Fibroblast of villous mesenchyme (primary cell): ENCODE measurements around the gene ARCN1. TPM values are rescaled to one million over a fixed set of nuclear protein-coding genes. Genes with fewer than 3 reads are reported as not detected.

Experiments
- DNase-seq: peaks from one replicate; pipeline ENCODE4 v3.0.0-alpha.2; 2010; ENCODE audit warnings: low read depth
- H3K4me3 ChIP-seq: 2 replicates; pipeline ENCODE4 v1.5.1; 2011; ENCODE audit warnings: low read depth, mild to moderate bottlenecking, low read length
- total RNA-seq: library from RNA; depleted of rRNA; stranded (reverse); fragments of >200 nt; gene quantifications from 2 replicates; pipeline ENCODE4 v1.2.3, GENCODE V29; 2012
- TF ChIP-seq, protein P1 (sequence below): IDR thresholded peaks from 2 replicates; pipeline ENCODE4 v1.5.1; 2012; ENCODE audit warnings: low read depth, mild to moderate bottlenecking, low read length; ENCODE audit not compliant: insufficient read depth

ARCN1 gene
- total RNA-seq, 1 donor: 248 TPM

GRCh38 chr11:118639899-118640298, 67.7 kb downstream of the ARCN1 start:
- TF ChIP-seq, protein P1, sequence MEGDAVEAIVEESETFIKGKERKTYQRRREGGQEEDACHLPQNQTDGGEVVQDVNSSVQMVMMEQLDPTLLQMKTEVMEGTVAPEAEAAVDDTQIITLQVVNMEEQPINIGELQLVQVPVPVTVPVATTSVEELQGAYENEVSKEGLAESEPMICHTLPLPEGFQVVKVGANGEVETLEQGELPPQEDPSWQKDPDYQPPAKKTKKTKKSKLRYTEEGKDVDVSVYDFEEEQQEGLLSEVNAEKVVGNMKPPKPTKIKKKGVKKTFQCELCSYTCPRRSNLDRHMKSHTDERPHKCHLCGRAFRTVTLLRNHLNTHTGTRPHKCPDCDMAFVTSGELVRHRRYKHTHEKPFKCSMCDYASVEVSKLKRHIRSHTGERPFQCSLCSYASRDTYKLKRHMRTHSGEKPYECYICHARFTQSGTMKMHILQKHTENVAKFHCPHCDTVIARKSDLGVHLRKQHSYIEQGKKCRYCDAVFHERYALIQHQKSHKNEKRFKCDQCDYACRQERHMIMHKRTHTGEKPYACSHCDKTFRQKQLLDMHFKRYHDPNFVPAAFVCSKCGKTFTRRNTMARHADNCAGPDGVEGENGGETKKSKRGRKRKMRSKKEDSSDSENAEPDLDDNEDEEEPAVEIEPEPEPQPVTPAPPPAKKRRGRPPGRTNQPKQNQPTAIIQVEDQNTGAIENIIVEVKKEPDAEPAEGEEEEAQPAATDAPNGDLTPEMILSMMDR: no peak
- no peak overlapping the region for H3K4me3 ChIP-seq
- DNase-seq: no peak

DNA sequence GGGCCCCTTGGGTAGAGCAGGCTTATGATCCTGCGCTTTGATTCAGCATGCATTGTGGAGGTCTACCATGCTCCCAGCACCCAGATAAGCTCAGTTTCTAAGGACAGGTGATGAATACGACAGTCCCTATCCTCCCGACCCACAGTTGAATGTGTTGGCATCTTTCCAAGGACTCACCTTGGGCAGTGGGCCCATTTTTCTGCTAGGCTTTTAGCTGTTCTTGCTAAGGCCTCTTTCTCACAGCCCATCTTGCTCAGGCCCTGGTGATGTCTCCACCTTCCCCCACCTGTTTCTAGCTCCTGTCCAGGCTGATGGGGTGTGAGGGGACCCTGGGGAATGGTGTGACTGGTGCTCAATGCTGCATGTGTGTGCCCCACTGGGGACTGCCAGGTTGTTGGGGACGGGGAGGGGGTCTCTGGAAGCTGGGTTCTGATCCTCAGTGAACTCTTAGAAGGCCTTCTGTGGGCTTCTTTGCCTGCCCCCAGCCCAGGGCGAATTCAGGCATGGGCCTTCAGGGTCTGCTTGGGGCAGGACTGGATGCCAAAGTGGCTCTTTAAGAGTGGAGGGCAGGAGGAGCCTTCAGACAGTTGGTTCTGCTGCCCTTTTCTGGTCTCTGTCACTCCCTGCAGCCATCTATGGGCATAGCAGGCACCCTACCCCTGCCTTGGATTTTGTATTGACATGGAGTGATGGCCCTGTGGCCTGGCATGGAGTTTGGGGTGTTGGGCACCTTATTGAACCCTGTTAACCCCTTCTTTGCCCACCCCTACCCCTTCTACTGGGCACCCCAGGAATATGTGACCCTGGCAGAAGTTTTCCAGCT, 68.3 kb downstream of the ARCN1 start:
- TF ChIP-seq, protein P1: peak; percentile 21
- DNase-seq: no peak
- no peak overlapping the region for H3K4me3 ChIP-seq

- no peak overlapping the region for H3K4me3 ChIP-seq
- no peak for DNase-seq
- TF ChIP-seq, protein P1: no peak
Observed at GRCh38 chr11:118641397-118642019, 69.3 kb downstream of the ARCN1 start.

DNA sequence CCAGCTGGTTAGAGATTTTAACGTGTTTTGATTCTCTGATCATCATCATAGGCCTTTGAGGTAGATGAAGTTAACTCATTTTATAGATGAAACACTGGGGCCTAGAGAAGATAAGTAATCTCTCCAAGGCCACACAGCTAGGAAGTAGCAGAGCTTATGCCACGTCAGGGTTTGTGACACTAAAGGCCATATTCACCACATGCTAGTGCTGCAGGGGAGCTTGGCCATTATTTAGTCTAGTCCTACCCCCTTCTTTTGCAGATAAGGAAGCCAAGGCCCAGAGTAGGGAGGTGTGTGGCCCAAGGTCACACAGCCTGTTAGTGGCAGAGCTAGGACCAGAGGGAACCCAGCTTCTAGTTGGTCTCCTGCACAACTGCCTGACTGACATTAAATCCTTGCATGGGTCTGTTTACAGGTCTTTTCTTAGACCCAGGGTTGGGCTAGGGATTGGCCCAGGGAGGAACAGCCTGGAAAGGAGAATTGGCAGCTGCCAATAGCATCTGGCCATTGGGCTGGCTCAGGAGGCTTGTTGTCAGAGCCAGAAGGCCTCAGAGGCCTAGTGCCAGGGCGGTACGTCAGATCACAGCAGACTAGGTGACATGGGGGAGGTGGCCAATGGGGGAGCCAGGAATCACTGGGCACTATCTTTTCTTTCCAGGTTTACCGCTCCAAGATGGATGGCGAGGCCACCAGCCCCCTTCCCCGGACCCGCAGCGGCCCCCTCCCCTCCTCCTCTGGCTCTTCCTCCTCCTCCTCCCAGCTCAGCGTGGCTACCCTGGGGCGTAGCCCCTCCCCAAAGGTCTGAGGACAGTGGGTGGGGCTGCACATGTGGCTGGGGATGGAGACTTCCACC, 71.2 kb downstream of the ARCN1 start:
- TF ChIP-seq, protein P1: no peak
- H3K4me3 ChIP-seq: no peak overlapping the region
- no peak for DNase-seq

DNA sequence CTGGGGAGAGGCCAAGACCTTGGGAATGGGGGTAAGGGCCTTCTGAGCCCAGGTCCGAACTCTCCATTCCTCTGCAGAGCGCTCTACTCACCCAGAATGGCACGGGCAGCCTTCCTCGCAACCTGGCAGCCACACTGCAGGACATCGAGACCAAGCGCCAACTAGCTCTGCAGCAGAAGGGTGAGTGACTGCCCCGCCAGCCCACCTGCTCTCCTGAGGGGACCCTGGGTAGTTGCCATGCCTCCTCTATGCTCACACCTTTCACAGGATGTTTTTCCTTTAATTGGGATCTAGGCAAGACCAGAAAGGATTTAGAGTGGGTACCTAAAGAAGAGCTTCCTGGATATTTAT, 71.8 kb downstream of the ARCN1 start:
- no peak for DNase-seq
- TF ChIP-seq, protein P1: no peak
- no peak overlapping the region for H3K4me3 ChIP-seq

DNA sequence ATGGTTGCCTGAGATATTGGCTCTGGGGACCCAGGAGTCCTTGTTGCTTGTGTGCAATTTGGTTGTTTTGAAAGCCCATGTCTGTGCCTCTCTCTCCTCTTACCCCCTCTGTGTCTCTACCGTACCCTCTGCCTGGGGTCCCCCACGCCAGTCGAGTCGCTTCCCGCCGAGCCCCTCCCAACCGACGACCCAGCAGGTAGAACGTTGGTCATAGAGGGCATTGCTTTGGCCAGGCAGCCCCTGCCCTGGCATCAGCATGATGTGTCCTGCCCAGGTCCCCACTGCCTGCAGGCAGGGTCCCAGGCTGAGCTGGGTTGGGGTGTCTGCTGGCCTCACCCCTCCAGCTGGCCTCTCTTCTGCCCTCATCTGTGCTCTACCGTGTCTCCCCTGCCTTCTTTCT, 72.3 kb downstream of the ARCN1 start:
- no peak overlapping the region for H3K4me3 ChIP-seq
- DNase-seq: no peak
- TF ChIP-seq, protein P1: no peak
